Measurements from ENCODE around the gene NXNL1. TPM values are rescaled to one million over a fixed set of nuclear protein-coding genes. Genes with fewer than 3 reads are reported as not detected.

NXNL1 gene
- total RNA-seq, 6 donors from 2014 or later: not detected

DNA sequence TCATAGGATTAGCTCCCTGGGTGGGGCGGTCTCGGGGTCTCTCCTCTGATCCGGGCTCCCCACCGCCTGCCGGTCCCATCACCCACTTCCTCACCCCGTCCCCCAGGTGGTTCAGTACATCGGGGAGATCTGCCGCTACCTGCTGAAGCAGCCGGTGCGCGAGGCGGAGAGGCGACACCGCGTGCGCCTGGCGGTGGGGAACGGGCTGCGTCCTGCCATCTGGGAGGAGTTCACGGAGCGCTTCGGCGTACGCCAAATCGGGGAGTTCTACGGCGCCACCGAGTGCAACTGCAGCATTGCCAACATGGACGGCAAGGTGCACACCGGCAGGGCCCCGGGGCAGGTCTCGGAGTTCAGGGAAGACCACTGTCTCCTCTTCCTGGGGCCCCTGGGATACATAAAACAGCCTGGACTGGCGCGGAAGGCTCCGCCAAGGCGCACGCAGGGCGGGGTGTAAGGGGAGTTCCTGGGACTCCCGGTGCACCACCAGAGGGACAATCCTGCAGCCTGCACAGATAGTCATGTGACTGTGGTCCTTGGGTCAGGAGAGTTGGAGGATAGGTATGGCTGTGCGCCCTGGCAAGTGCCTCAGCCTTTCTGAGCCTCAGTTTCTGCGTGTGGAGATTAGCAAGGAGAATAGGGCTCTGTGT lies 36.5 kb upstream of the NXNL1 start:
- no peak for ATAC-seq (ENCODE audit: low FRiP score in 2 of 2)
- WGBS, 2 donors: 77 to 81% methylated on average over 3 to 18 of the region's 41 CpGs
- no peaks in the 10 kb centered on the region for H3K27me3 ChIP-seq

GRCh38 chr19:17496337-17496997 lies 35.7 kb upstream of the NXNL1 start:
- 23 to 30% methylated on average over 9 to 11 of the region's 14 CpGs for WGBS, 2 donors
- peaks cover 0 to 17% (median 4%) of the 10 kb centered on the region in 4 donors for H3K36me3 ChIP-seq
- H3K9me3 ChIP-seq: no peaks in the 10 kb centered on the region
- TF ChIP-seq, protein P1, sequence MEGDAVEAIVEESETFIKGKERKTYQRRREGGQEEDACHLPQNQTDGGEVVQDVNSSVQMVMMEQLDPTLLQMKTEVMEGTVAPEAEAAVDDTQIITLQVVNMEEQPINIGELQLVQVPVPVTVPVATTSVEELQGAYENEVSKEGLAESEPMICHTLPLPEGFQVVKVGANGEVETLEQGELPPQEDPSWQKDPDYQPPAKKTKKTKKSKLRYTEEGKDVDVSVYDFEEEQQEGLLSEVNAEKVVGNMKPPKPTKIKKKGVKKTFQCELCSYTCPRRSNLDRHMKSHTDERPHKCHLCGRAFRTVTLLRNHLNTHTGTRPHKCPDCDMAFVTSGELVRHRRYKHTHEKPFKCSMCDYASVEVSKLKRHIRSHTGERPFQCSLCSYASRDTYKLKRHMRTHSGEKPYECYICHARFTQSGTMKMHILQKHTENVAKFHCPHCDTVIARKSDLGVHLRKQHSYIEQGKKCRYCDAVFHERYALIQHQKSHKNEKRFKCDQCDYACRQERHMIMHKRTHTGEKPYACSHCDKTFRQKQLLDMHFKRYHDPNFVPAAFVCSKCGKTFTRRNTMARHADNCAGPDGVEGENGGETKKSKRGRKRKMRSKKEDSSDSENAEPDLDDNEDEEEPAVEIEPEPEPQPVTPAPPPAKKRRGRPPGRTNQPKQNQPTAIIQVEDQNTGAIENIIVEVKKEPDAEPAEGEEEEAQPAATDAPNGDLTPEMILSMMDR (IDR thresholded peaks at IDR 0.05): peak; percentile 92 to 97 (median 94)
- no peak for TF ChIP-seq POLR2AphosphoS5 (IDR thresholded peaks at IDR 0.05)
- no peak for TF ChIP-seq EP300 (IDR thresholded peaks at IDR 0.05)
- no peak for TF ChIP-seq POLR2A (IDR thresholded peaks at IDR 0.05)
- H3K27ac ChIP-seq: no peak overlapping the region
- no peaks in the 10 kb centered on the region for H3K27me3 ChIP-seq
- peaks cover 23 to 40% (median 26%) of the 10 kb centered on the region in 4 donors for H3K4me1 ChIP-seq
- ATAC-seq (ENCODE audit: low FRiP score in 2 of 2): peak; percentile 89 to 91
- peak; percentile 86 to 88 for DNase-seq
- no peak overlapping the region for H3K4me3 ChIP-seq

More for the DNA sequence above, 36.5 kb upstream of the NXNL1 start:
- H3K4me3 ChIP-seq: no peak overlapping the region
- no peaks in the 10 kb centered on the region for H3K9me3 ChIP-seq
- TF ChIP-seq, protein P1 (IDR thresholded peaks at IDR 0.05): no peak
- TF ChIP-seq POLR2A (IDR thresholded peaks at IDR 0.05) (no peak), POLR2AphosphoS5 (IDR thresholded peaks at IDR 0.05) (no peak), EP300 (IDR thresholded peaks at IDR 0.05) (no peak)
- peak in 1 of 2 donors; percentile 82 for DNase-seq
- peaks cover 23 to 40% (median 26%) of the 10 kb centered on the region in 4 donors for H3K4me1 ChIP-seq
- H3K27ac ChIP-seq: no peak overlapping the region
- peaks cover 0 to 17% (median 4%) of the 10 kb centered on the region in 4 donors for H3K36me3 ChIP-seq

- no peak for TF ChIP-seq POLR2AphosphoS5 (IDR thresholded peaks at IDR 0.05)
- TF ChIP-seq, protein P1 (IDR thresholded peaks at IDR 0.05): no peak
- TF ChIP-seq POLR2A (IDR thresholded peaks at IDR 0.05): no peak
- TF ChIP-seq EP300 (IDR thresholded peaks at IDR 0.05): no peak
- 68 to 70% methylated on average over 8 to 9 of the region's 9 CpGs for WGBS, 2 donors
- ATAC-seq (ENCODE audit: low FRiP score in 2 of 2): no peak
Observed at GRCh38 chr19:17495639-17496296, 35.0 kb upstream of the NXNL1 start.

DNA sequence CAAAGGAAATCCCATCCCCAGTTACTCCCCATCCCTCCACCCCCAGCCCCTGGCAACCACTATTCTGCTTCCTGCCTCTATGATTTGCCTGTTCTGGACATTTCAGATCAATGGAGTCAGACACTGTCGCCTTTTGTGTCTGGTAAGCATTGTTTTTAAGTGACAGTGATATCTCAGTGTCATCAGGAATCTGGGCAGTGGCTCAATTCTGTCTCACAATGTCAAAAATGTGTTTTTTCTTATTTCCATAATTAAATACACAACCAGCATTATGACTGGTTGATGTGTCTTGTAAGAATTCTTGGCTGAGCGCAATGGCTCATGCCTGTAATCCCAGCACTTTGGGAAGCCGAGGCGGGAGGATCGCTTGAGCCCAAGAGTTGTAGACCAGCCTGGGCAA lies 30.6 kb upstream of the NXNL1 start:
- TF ChIP-seq POLR2AphosphoS5 (IDR thresholded peaks at IDR 0.05) (no peak), EP300 (IDR thresholded peaks at IDR 0.05) (no peak), POLR2A (IDR thresholded peaks at IDR 0.05) (no peak)
- TF ChIP-seq, protein P1 (IDR thresholded peaks at IDR 0.05): no peak
- 81 to 91% methylated on average over 5 of the region's 5 CpGs for WGBS, 2 donors
- ATAC-seq (ENCODE audit: low FRiP score in 2 of 2): no peak

More at GRCh38 chr19:17495639-17496296, 35.0 kb upstream of the NXNL1 start:
- H3K4me1 ChIP-seq: peaks cover 23 to 37% (median 26%) of the 10 kb centered on the region in 4 donors
- H3K4me3 ChIP-seq: no peak overlapping the region
- no peak for DNase-seq
- H3K27me3 ChIP-seq: no peaks in the 10 kb centered on the region
- H3K27ac ChIP-seq: no peak overlapping the region
- H3K36me3 ChIP-seq: peaks cover 0 to 13% (median 4%) of the 10 kb centered on the region in 4 donors
- H3K9me3 ChIP-seq: no peaks in the 10 kb centered on the region

More for the DNA sequence above, 30.6 kb upstream of the NXNL1 start:
- DNase-seq: no peak
- no peak overlapping the region for H3K4me3 ChIP-seq
- H3K36me3 ChIP-seq: no peaks in the 10 kb centered on the region
- H3K27me3 ChIP-seq: no peaks in the 10 kb centered on the region
- H3K4me1 ChIP-seq: peaks cover 20 to 31% (median 25%) of the 10 kb centered on the region in 4 donors
- H3K9me3 ChIP-seq: no peaks in the 10 kb centered on the region
- no peak overlapping the region for H3K27ac ChIP-seq
